ENCODE data around the gene MKNK2. TPM values are rescaled to one million over a fixed set of nuclear protein-coding genes. Genes with fewer than 3 reads are reported as not detected.

The MKNK2 gene
- total and polyA plus RNA-seq, 10 donors: 88.2 to 389 (median 220) TPM

DNA sequence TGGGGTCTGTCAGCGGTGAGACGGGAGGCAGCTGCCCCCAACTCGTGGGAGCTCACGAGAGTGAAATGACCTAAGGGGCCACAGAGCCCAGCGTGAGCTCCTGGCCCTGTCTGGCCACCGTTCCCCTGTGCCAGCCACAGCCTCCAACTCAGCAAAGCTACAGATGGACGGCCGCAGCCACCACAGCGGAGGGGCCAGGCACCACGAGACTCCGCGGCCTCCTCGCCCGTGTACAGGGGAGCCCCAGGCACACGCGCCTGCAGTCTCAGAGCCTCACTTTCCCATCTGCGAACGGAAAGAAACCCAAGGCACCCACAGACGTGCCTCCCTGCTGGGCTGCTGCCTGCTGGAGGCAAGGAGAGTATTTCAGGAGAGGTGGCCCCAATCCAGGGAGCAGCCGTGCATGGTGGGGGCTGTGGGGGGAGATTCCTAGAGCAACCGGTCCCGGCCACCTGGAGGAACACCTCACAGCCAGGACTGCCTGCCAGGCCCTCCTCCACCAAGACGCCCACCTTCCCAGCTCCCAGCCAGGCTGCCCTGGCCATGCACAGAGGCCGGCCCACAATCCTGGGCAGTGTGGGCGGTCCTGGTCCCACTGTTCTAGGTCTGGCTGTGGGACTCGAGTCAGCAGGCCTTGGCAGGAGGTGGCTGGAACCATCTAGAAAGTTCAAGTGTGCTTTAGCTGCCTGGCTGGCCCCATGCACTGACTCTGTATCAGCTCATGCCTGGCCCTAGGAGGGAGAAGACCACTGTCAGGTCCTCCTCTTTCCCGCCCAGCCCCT is 1.9 kb downstream of the MKNK2 start:
- Histone ChIP-seq H3K4me3 (peak overlapping the region; percentile 77 to 99 (median 94)), H3K4me1 (peaks cover 73 to 90% (median 86%) of the 10 kb centered on the region in 6 donors), H3K9me3 (no peaks in the 10 kb centered on the region), H3K36me3 (peaks cover 0 to 55% (median 34%) of the 10 kb centered on the region in 6 donors), H3K27me3 (replicated peaks in 1 of 7) (no peaks in the 10 kb centered on the region), H3K27ac (peak overlapping the region; percentile 55 to 100 (median 98))
- peak; percentile 86 for DNase-seq
- intact Hi-C loops (cut with DNase I; ENCODE audit: low total_unique reads): no loop called here
- no peak for TF ChIP-seq POLR2A (IDR thresholded peaks at IDR 0.05)
- TF ChIP-seq POLR2AphosphoS5 (IDR thresholded peaks at IDR 0.05): peak in 1 of 3 donors; percentile 51
- WGBS, 5 donors: 39 to 69% (median 64%) methylated on average over 3 to 27 of the region's 27 CpGs

GRCh38 chr19:2048104-2048958 is 2.7 kb downstream of the MKNK2 start:
- no peaks in the 10 kb centered on the region for H3K9me3 ChIP-seq
- intact Hi-C loops (cut with DNase I; ENCODE audit: low total_unique reads): no loop called here
- DNase-seq: peak; percentile 80
- H3K4me1 ChIP-seq: peaks cover 78 to 91% (median 86%) of the 10 kb centered on the region in 6 donors
- H3K4me3 ChIP-seq: peak overlapping the region; percentile 7 to 99 (median 94)
- peak overlapping the region; percentile 55 to 100 (median 98) for H3K27ac ChIP-seq
- no peaks in the 10 kb centered on the region for H3K27me3 ChIP-seq (replicated peaks in 1 of 7)
- 51 to 81% (median 72%) methylated on average over 4 to 17 of the region's 17 CpGs for WGBS, 5 donors
- TF ChIP-seq POLR2A (IDR thresholded peaks at IDR 0.05) (no peak), CTCF (IDR thresholded peaks at IDR 0.05 in 8 of 11, conservative IDR thresholded peaks at IDR 0.05 in 3 of 11) (no peak), POLR2AphosphoS5 (IDR thresholded peaks at IDR 0.05) (no peak)
- H3K36me3 ChIP-seq: peaks cover 0 to 63% (median 39%) of the 10 kb centered on the region in 6 donors

DNA sequence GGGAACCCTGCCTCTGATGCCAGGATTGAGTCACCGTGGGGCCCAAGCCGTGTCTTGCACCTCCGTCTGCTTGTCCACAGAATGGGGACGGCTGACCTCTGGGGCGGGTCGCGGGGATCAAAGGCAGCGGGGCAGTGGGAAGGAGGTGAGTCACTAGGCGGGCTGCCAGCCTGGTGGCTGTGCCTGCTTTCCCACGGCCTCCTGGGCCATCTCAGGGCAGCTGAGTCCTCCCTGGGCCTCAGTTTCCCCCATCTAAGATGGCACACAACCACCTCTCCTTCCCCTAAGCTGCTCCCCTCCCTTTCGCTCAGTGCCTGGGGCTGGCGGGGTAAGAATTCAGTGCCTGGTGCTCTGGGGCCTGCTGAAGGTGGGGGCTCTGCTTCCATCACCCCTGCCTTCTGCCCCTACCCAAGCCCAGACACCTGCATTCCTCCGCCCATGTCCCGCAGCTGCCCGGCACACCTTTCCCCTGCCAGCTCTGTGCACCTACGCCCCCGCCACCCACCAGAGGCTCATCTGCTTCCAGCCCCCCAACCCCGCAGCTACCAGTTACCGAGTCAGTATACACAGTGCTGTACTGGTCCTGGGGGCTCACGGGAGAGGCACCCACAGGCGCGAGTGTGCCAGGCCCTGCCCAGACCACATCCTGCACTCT is 3.5 kb downstream of the MKNK2 start:
- WGBS, 5 donors: 61 to 91% (median 68%) methylated on average over 11 to 22 of the region's 22 CpGs
- Histone ChIP-seq H3K9me3 (no peaks in the 10 kb centered on the region), H3K27me3 (replicated peaks in 1 of 7) (no peaks in the 10 kb centered on the region), H3K4me3 (peak overlapping the region in 5 of 8 donors; percentile 7 to 99 (median 96)), H3K36me3 (peaks cover 0 to 70% (median 46%) of the 10 kb centered on the region in 6 donors), H3K4me1 (peaks cover 82 to 91% (median 86%) of the 10 kb centered on the region in 6 donors), H3K27ac (peak overlapping the region; percentile 16 to 100 (median 97))
- TF ChIP-seq POLR2AphosphoS5 (IDR thresholded peaks at IDR 0.05): peak in 2 of 3 donors; percentile 45 to 74
- no peak for TF ChIP-seq CTCF (IDR thresholded peaks at IDR 0.05 in 8 of 11, conservative IDR thresholded peaks at IDR 0.05 in 3 of 11)
- TF ChIP-seq POLR2A (IDR thresholded peaks at IDR 0.05): no peak
- intact Hi-C loops (cut with DNase I; ENCODE audit: low total_unique reads): no loop called here
- peak; percentile 79 for DNase-seq

- intact Hi-C loops (cut with DNase I; ENCODE audit: low total_unique reads): no loop called here
- no peak for DNase-seq
- Histone ChIP-seq H3K4me1 (peaks cover 81 to 91% (median 86%) of the 10 kb centered on the region in 6 donors), H3K4me3 (peak overlapping the region in 2 of 8 donors; percentile 97 to 99), H3K27ac (peak overlapping the region; percentile 16 to 100 (median 97)), H3K9me3 (no peaks in the 10 kb centered on the region), H3K36me3 (peaks cover 0 to 75% (median 49%) of the 10 kb centered on the region in 6 donors), H3K27me3 (replicated peaks in 1 of 7) (no peaks in the 10 kb centered on the region)
- WGBS, 5 donors: 69 to 84% (median 75%) methylated on average over 4 to 6 of the region's 6 CpGs
- TF ChIP-seq POLR2AphosphoS5 (IDR thresholded peaks at IDR 0.05): no peak
- no peak for TF ChIP-seq POLR2A (IDR thresholded peaks at IDR 0.05)
- TF ChIP-seq CTCF (IDR thresholded peaks at IDR 0.05 in 8 of 11, conservative IDR thresholded peaks at IDR 0.05 in 3 of 11): no peak
Observed at GRCh38 chr19:2047076-2047448, 4.0 kb downstream of the MKNK2 start.
